ENCODE data around the gene NACAD. TPM values are rescaled to one million over a fixed set of nuclear protein-coding genes. Genes with fewer than 3 reads are reported as not detected.

NACAD gene
- total RNA-seq, 1 experiment from 2014 or later, result 0.24 TPM

DNA sequence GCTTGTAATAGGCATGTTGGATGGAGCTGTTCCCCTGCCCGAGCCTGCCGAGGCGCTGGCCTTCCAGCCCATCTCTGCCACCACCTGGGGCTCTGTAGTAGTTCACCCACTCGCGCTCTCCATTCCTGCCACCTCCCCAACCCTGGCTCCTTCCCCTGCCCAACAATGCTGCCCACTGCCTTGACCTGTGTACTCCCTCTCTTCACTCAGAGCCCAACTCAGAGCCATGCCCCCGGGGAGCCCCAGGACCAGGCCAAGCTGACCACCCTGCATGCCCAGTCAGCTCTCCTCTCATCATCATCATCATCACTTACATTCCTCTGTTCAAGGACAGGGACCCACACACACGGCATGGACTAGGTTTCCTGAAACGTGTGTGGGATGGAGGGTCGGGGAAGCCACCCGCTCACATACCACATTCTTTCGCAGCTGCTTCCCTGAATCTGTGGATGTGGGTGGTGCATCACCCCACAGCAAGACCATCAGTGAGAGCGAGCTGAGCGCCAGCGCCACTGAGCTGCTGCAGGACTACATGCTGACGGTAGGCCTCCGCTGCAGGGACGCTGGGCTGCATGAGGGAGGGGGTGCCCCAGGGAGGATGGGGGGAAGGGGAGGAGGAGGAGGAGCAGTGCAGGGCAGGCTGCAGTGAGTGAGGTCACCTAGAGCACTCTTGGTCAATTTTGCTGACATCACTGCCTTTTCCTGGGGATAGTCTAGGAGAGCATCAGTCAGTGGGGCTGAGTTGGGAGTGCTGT, 15.6 kb downstream of the NACAD start:
- Histone ChIP-seq H3K4me2 (peak overlapping the region; percentile 3; the same call in 1 of the 2 replicates), H3F3A (ENCODE audit: insufficient read depth, low read depth) (peaks cover 8% of the 10 kb centered on the region; the same call in 1 of the 2 replicates), H3K27ac (no peak overlapping the region), H3K27me3 (ENCODE audit: insufficient read depth, low read depth) (no peaks in the 10 kb centered on the region), H3K36me3 (ENCODE audit: low read depth) (no peaks in the 10 kb centered on the region; the same call in 1 of the 2 replicates), H2AFZ (no peak overlapping the region), H4K20me1 (ENCODE audit: insufficient read depth) (no peaks in the 10 kb centered on the region), H3K4me1 (replicated peaks; ENCODE audit: insufficient read depth) (peaks cover 10% of the 10 kb centered on the region), H3K9me2 (ENCODE audit: insufficient read depth) (no peaks in the 10 kb centered on the region), H3K4me3 (no peak overlapping the region), H3K9me3 (ENCODE audit: insufficient read depth, low read depth) (no peaks in the 10 kb centered on the region), H3K79me2 (ENCODE audit: low read depth) (no peaks in the 10 kb centered on the region)
- intact Hi-C loops (cut with micrococcal nuclease; ENCODE audit: unreplicated experiment), result no loop called here
- no TSS peak for BruUV-seq (replicated peaks)
- DNase-seq, result no peak
- CTCF ChIA-PET, result interaction anchor here (0.5 kb wide), 1 partner anchor 217 kb away, joined by 6 read pairs; no protein-coding TSS in a partner anchor
- POLR2A ChIA-PET (ENCODE audit: unreplicated experiment), result no interaction called here
- TF ChIP-seq EZH2 (IDR thresholded peaks at IDR 0.05; ENCODE audit: low read depth), result no peak
- TF ChIP-seq, protein P1, sequence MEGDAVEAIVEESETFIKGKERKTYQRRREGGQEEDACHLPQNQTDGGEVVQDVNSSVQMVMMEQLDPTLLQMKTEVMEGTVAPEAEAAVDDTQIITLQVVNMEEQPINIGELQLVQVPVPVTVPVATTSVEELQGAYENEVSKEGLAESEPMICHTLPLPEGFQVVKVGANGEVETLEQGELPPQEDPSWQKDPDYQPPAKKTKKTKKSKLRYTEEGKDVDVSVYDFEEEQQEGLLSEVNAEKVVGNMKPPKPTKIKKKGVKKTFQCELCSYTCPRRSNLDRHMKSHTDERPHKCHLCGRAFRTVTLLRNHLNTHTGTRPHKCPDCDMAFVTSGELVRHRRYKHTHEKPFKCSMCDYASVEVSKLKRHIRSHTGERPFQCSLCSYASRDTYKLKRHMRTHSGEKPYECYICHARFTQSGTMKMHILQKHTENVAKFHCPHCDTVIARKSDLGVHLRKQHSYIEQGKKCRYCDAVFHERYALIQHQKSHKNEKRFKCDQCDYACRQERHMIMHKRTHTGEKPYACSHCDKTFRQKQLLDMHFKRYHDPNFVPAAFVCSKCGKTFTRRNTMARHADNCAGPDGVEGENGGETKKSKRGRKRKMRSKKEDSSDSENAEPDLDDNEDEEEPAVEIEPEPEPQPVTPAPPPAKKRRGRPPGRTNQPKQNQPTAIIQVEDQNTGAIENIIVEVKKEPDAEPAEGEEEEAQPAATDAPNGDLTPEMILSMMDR (conservative IDR thresholded peaks at IDR 0.05), result no peak

DNA sequence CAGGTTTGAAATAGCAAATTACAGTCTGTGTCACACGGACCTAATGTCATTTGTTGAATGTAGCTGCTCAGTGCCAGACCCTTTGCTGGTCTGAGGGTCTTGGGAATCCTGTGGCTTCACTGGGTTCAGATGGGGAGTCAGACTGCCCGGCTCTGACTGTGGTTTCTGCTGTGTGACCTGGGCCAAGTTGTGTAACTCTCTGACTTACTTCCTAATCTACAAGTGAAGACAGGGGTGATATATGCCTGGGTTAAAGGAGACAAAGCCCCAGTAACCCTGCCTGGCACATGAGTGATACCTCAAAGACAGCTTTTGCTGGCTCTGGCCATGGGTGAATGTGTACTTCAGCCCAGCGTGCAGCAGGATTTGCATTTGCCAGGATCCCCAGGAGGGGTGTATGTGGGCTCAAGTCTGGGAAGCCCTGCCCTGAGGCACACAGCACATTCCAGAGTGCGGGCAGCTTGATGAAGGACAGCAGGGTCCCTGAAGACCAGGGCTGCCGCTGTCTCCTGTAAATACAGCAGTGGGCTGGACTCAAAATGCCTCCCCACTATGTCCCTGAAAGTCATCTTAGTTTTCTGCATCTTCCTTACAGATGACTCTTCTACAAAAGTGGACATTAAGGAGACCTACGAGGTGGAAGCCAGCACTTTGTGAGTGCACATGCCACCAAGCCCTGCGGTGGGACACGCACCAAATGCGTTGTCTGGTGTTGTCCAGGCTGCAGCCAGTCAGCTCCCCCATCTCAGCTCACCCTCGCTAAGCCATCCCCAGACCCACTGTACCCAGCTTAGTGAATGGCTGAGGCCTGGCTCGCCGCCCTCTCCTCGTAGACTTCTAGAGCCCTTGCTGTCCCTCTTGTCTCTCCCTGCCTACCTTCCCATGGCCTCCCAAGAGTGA, 16.4 kb downstream of the NACAD start:
- Histone ChIP-seq H3F3A (ENCODE audit: insufficient read depth, low read depth) (peaks cover 11% of the 10 kb centered on the region; the same call in 1 of the 2 replicates), H3K36me3 (ENCODE audit: low read depth) (no peaks in the 10 kb centered on the region; the same call in 1 of the 2 replicates), H3K4me1 (replicated peaks; ENCODE audit: insufficient read depth) (peaks cover 10% of the 10 kb centered on the region), H3K27me3 (ENCODE audit: insufficient read depth, low read depth) (no peaks in the 10 kb centered on the region), H3K9me2 (ENCODE audit: insufficient read depth) (no peaks in the 10 kb centered on the region), H4K20me1 (ENCODE audit: insufficient read depth) (no peaks in the 10 kb centered on the region), H3K4me3 (no peak overlapping the region), H3K27ac (no peak overlapping the region), H3K9me3 (ENCODE audit: insufficient read depth, low read depth) (no peaks in the 10 kb centered on the region), H3K79me2 (ENCODE audit: low read depth) (no peaks in the 10 kb centered on the region), H2AFZ (no peak overlapping the region), H3K4me2 (no peak overlapping the region)
- ChIA-PET CTCF (interaction anchor here (0.5 kb wide), 1 partner anchor 217 kb away, joined by 6 read pairs; no protein-coding TSS in a partner anchor), POLR2A (ENCODE audit: unreplicated experiment) (no interaction called here)
- no peak for TF ChIP-seq EZH2 (IDR thresholded peaks at IDR 0.05; ENCODE audit: low read depth)
- TF ChIP-seq, protein P1 (conservative IDR thresholded peaks at IDR 0.05), result no peak
- no peak for DNase-seq
- BruUV-seq (replicated peaks), result no TSS peak
- intact Hi-C loops (cut with micrococcal nuclease; ENCODE audit: unreplicated experiment), result no loop called here

DNA sequence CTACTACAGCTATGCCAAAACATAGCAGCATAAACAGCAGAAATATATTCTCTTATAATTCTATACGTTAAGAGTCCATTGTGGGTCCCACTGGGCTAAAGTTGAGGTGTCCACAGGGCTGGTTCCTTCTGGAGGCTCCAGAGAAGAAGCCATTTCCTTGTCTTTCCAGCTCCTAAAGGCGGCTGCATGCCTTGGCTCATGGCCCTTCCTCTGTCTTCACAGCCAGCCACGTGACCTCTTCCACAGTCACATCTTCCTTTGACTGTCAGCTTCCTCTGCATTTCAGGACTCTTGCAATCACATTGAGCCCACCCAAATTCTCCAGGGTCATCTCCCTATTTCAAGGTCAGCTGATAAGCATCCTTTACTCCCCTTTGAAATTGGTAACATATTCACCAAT, 17.2 kb downstream of the NACAD start:
- no TSS peak for BruUV-seq (replicated peaks)
- Histone ChIP-seq H3K4me2 (no peak overlapping the region), H3K27ac (no peak overlapping the region), H3K9me2 (ENCODE audit: insufficient read depth) (no peaks in the 10 kb centered on the region), H3F3A (ENCODE audit: insufficient read depth, low read depth) (peaks cover 11% of the 10 kb centered on the region; the same call in 1 of the 2 replicates), H2AFZ (no peak overlapping the region), H3K27me3 (ENCODE audit: insufficient read depth, low read depth) (no peaks in the 10 kb centered on the region), H3K4me3 (no peak overlapping the region), H3K9me3 (ENCODE audit: insufficient read depth, low read depth) (no peaks in the 10 kb centered on the region), H4K20me1 (ENCODE audit: insufficient read depth) (no peaks in the 10 kb centered on the region), H3K36me3 (ENCODE audit: low read depth) (no peaks in the 10 kb centered on the region; the same call in 1 of the 2 replicates), H3K4me1 (replicated peaks; ENCODE audit: insufficient read depth) (peaks cover 10% of the 10 kb centered on the region), H3K79me2 (ENCODE audit: low read depth) (no peaks in the 10 kb centered on the region)
- POLR2A ChIA-PET (ENCODE audit: unreplicated experiment), result no interaction called here
- DNase-seq, result no peak
- no peak for TF ChIP-seq EZH2 (IDR thresholded peaks at IDR 0.05; ENCODE audit: low read depth)
- TF ChIP-seq, protein P1 (conservative IDR thresholded peaks at IDR 0.05), result no peak
- CTCF ChIA-PET, result no interaction called here
- intact Hi-C loops (cut with micrococcal nuclease; ENCODE audit: unreplicated experiment), result no loop called here
